GM23338 (cell line): ENCODE results near the gene C4orf54. TPM values are rescaled to one million over a fixed set of nuclear protein-coding genes. Genes with fewer than 3 reads are reported as not detected.

Experiments
- ATAC-seq: fragments of 200-7000 bp; cut with Tn5 transposase; 3 replicates; pipeline ENCODE4 v1.9.1; 2020
- DNase-seq: peaks from one replicate; pipeline ENCODE4 v3.0.0-alpha.2; 2015; ENCODE audit warnings: low spot score
- H2AFZ ChIP-seq: fragments of 200-600 bp; sonication (generic); 2 replicates; pipeline ENCODE4 v1.8.0; 2016; ENCODE audit warnings: antibody characterized with exemption, mild to moderate bottlenecking, moderate library complexity
- H3F3A ChIP-seq: fragments of 200-600 bp; sonication (generic); replicated peaks from 2 replicates; pipeline ENCODE4 v1.8.0; 2017; ENCODE audit warnings: antibody characterized with exemption, mixed run types, low read depth
- H3K27ac ChIP-seq: fragments of 200-600 bp; sonication (generic); 2 replicates; pipeline ENCODE4 v1.6.1; 2016; ENCODE audit warnings: low read depth
- H3K27me3 ChIP-seq: fragments of 200-600 bp; sonication (generic); 2 replicates; pipeline ENCODE4 v1.8.0; 2016; ENCODE audit warnings: mild to moderate bottlenecking, mixed run types, moderate library complexity; ENCODE audit not compliant: insufficient read depth
- H3K36me3 ChIP-seq: fragments of 200-600 bp; sonication (generic); 2 replicates; pipeline ENCODE4 v1.8.0; 2016; ENCODE audit warnings: mild to moderate bottlenecking; ENCODE audit not compliant: insufficient read depth
- H3K4me1 ChIP-seq: fragments of 200-600 bp; sonication (generic); 2 replicates; pipeline ENCODE4 v1.8.0; 2016; ENCODE audit warnings: mild to moderate bottlenecking, moderate library complexity; ENCODE audit not compliant: insufficient read depth
- H3K4me2 ChIP-seq: fragments of 200-600 bp; sonication (generic); 2 replicates; pipeline ENCODE4 v1.7.1; 2017; ENCODE audit warnings: mixed run types
- H3K4me3 ChIP-seq: fragments of 200-600 bp; sonication (generic); 2 replicates; pipeline ENCODE4 v1.6.1; 2016; ENCODE audit warnings: mixed run types
- H3K79me2 ChIP-seq: fragments of 200-600 bp; sonication (generic); replicated peaks from 2 replicates; pipeline ENCODE4 v1.8.0; 2017; ENCODE audit warnings: mild to moderate bottlenecking; ENCODE audit not compliant: insufficient read depth
- H3K9me2 ChIP-seq: fragments of 200-600 bp; sonication (generic); 2 replicates; pipeline ENCODE4 v1.8.0; 2017; ENCODE audit not compliant: insufficient read depth
- H4K20me1 ChIP-seq: fragments of 200-600 bp; sonication (generic); replicated peaks from 2 replicates; pipeline ENCODE4 v1.8.0; 2017; ENCODE audit warnings: mild to moderate bottlenecking; ENCODE audit not compliant: insufficient read depth
- H3K27ac Mint-ChIP-seq: 2 replicates; pipeline ENCODE4 v1.8.0; 2020; ENCODE audit warnings: inconsistent platforms, mild to moderate bottlenecking, moderate library complexity, mixed read lengths
- H3K27me3 Mint-ChIP-seq: 3 replicates; pipeline ENCODE4 v1.8.0; 2022; ENCODE audit warnings: low read depth, mild to moderate bottlenecking, moderate library complexity, mixed read lengths, inconsistent platforms; ENCODE audit not compliant: insufficient read depth, poor library complexity
- H3K36me3 Mint-ChIP-seq: 3 replicates; pipeline ENCODE4 v1.8.0; 2021; ENCODE audit warnings: low read depth, mild to moderate bottlenecking, inconsistent platforms, moderate library complexity, mixed read lengths
- H3K4me1 Mint-ChIP-seq: 3 replicates; pipeline ENCODE4 v1.8.0; 2020; ENCODE audit warnings: mild to moderate bottlenecking, inconsistent platforms, mixed read lengths
- H3K4me3 Mint-ChIP-seq: 3 replicates; pipeline ENCODE4 v1.8.0; 2021; ENCODE audit warnings: moderate library complexity, mild to moderate bottlenecking, inconsistent platforms, mixed read lengths
- H3K9me3 Mint-ChIP-seq: 3 replicates; pipeline ENCODE4 v1.8.0; 2020; ENCODE audit warnings: moderate library complexity, mild to moderate bottlenecking, inconsistent platforms, mixed read lengths
- CREB1 ChIP-seq: fragments of 250-450 bp; sonication (Bioruptor Pico); IDR thresholded peaks from 2 replicates; pipeline ENCODE4 v1.5.0; 2020; ENCODE audit warnings: low read depth, mild to moderate bottlenecking, moderate library complexity
- CTCF ChIP-seq, 2 experiments: fragments of 200-600 bp in 1 of 2; sonication (generic) in 1 of 2; conservative IDR thresholded peaks; 2 replicates each; pipeline versions ENCODE4 v1.5.1 to v1.6.1; 2016 to 2017; ENCODE audit warnings: antibody characterized with exemption in 2 of 2, low read depth in 2 of 2, mild to moderate bottlenecking in 2 of 2, moderate library complexity in 1 of 2
- EZH2 ChIP-seq: fragments of 200-600 bp; sonication (generic); IDR thresholded peaks from one replicate; pipeline ENCODE4 v1.8.0; 2017; ENCODE audit warnings: antibody characterized with exemption, mild to moderate bottlenecking, low read depth; ENCODE audit not compliant: unreplicated experiment
- EZH2phosphoT487 ChIP-seq: fragments of 200-600 bp; sonication (generic); IDR thresholded peaks from one replicate; pipeline ENCODE4 v1.8.1; 2018; ENCODE audit warnings: antibody characterized with exemption; ENCODE audit not compliant: unreplicated experiment
- JUNB ChIP-seq: IDR thresholded peaks from one replicate; pipeline ENCODE4 v1.6.1; 2016; ENCODE audit warnings: antibody characterized with exemption; ENCODE audit not compliant: unreplicated experiment
- NANOG ChIP-seq: IDR thresholded peaks from 2 replicates; pipeline ENCODE4 v1.6.1; 2016; ENCODE audit warnings: antibody characterized with exemption, borderline replicate concordance
- POLR2AphosphoS5 ChIP-seq: IDR thresholded peaks from 2 replicates; pipeline ENCODE4 v1.6.1; 2016; ENCODE audit warnings: antibody characterized with exemption, low read depth
- REST ChIP-seq: IDR thresholded peaks from one replicate; pipeline ENCODE4 v1.6.1; 2018; ENCODE audit warnings: antibody characterized with exemption; ENCODE audit not compliant: unreplicated experiment
- ZNF114 ChIP-seq: fragments of 250-450 bp; sonication (Bioruptor Pico); IDR thresholded peaks from 2 replicates; pipeline ENCODE4 v1.5.0; 2020; ENCODE audit warnings: mild to moderate bottlenecking, moderate library complexity
- ZNF462 ChIP-seq: fragments of 250-450 bp; sonication (Bioruptor Pico); IDR thresholded peaks from 2 replicates; pipeline ENCODE4 v1.5.0; 2020; ENCODE audit warnings: mild to moderate bottlenecking, moderate library complexity
- polyA plus RNA-seq: library from polyadenylated mRNA; unstranded; fragments of >200 nt; fragmentation: Nextera tagmentation; extraction: Ambion mirVana; gene quantifications from 2 replicates; pipeline ENCODE4 v1.2.1, GENCODE V29; 2016
- total RNA-seq: library from RNA; depleted of rRNA; stranded (reverse); fragments of >200 nt; shearing (Covaris generic); gene quantifications from 2 replicates; pipeline ENCODE4 v1.2.3, GENCODE V29; 2014

Gene C4orf54
- total and polyA plus RNA-seq, 2 experiments from 2014 or later: 0.03 TPM; not detected in 1

- H3K4me1 ChIP-seq: no peaks in the 10 kb centered on the region
- no peak overlapping the region for H3K27ac ChIP-seq
- ATAC-seq (no peak), DNase-seq (no peak)
- Mint-ChIP-seq H3K27me3 (no peaks in the 10 kb centered on the region), H3K4me3 (no peak overlapping the region), H3K27ac (no peak overlapping the region), H3K36me3 (no peaks in the 10 kb centered on the region), H3K4me1 (peaks cover 5% of the 10 kb centered on the region; the same call in 2 of the 3 replicates), H3K9me3 (no peaks in the 10 kb centered on the region)
- H3K27me3 ChIP-seq: no peaks in the 10 kb centered on the region
- H3K79me2 ChIP-seq: no peaks in the 10 kb centered on the region
- 0 out of 2 replicates have a peak, but pooled peaks cover 4% of the 10 kb centered on the region for H3K9me2 ChIP-seq
- TF ChIP-seq REST: no peak
- TF ChIP-seq ZNF114 (CRISPR knock-in tag): no peak
- no peak for TF ChIP-seq JUNB
- TF ChIP-seq POLR2AphosphoS5: no peak
- TF ChIP-seq EZH2phosphoT487: no peak
- TF ChIP-seq CTCF (conservative IDR thresholded peaks at IDR 0.05; ENCODE audit: low read depth in 2 of 2): no peak
- TF ChIP-seq NANOG: no peak
- TF ChIP-seq ZNF462 (CRISPR knock-in tag): no peak
- TF ChIP-seq CREB1 (CRISPR knock-in tag): no peak
- no peak for TF ChIP-seq EZH2
- H4K20me1 ChIP-seq: no peaks in the 10 kb centered on the region
- no peak overlapping the region for H3K4me2 ChIP-seq
- H3F3A ChIP-seq: no peaks in the 10 kb centered on the region
- H3K36me3 ChIP-seq: no peaks in the 10 kb centered on the region
- H3K4me3 ChIP-seq: no peak overlapping the region
- no peak overlapping the region for H2AFZ ChIP-seq
Observed at GRCh38 chr4:99610605-99611175, 46.9 kb downstream of the C4orf54 start.
